Endothelial cell of hepatic sinusoid (primary cell): Measurements from ENCODE around the gene RDM1.

Source experiments
- in situ Hi-C: cut with HindIII; loops from 2 replicates; pipeline ENCODE4 v1.10.0; 2017; ENCODE audit warnings: low sequenced_read_pairs

The RDM1 gene

GRCh38 chr17:35934760-35935159 lies 4.2 kb upstream of the RDM1 start:
- in situ Hi-C loops = no loop called here

GRCh38 chr17:35932586-35932985 lies 2.0 kb upstream of the RDM1 start:
- in situ Hi-C loops = no loop called here

- in situ Hi-C loops = no loop called here
These were observed 1.3 kb upstream of the RDM1 start for GRCh38 chr17:35931794-35932425.

GRCh38 chr17:35927714-35928113 lies 2.9 kb downstream of the RDM1 start:
- in situ Hi-C loops = no loop called here

GRCh38 chr17:35923609-35924114 lies 6.9 kb downstream of the RDM1 start:
- in situ Hi-C loops = no loop called here

- in situ Hi-C loops = no loop called here
These were observed 10.3 kb downstream of the RDM1 start for GRCh38 chr17:35920229-35920628.

GRCh38 chr17:35918665-35919064 lies 11.9 kb downstream of the RDM1 start:
- in situ Hi-C loops = no loop called here

GRCh38 chr17:35917519-35918213 lies 12.9 kb downstream of the RDM1 start:
- in situ Hi-C loops = no loop called here

GRCh38 chr17:35915153-35915964 lies 15.2 kb downstream of the RDM1 start:
- in situ Hi-C loops = no loop called here

- in situ Hi-C loops = no loop called here
These were observed 16.2 kb downstream of the RDM1 start for GRCh38 chr17:35914354-35914753.

GRCh38 chr17:35913609-35914008 lies 17.0 kb downstream of the RDM1 start:
- in situ Hi-C loops = no loop called here

- in situ Hi-C loops = no loop called here
These were observed 17.6 kb downstream of the RDM1 start for GRCh38 chr17:35912942-35913341.

GRCh38 chr17:35912339-35912912 lies 18.1 kb downstream of the RDM1 start:
- in situ Hi-C loops = no loop called here

GRCh38 chr17:35909408-35909807 lies 21.2 kb downstream of the RDM1 start:
- in situ Hi-C loops = no loop called here

GRCh38 chr17:35907691-35908090 lies 22.9 kb downstream of the RDM1 start:
- in situ Hi-C loops = no loop called here

- in situ Hi-C loops = no loop called here
These were observed 23.5 kb downstream of the RDM1 start for GRCh38 chr17:35906926-35907637.

- in situ Hi-C loops = no loop called here
These were observed 24.2 kb downstream of the RDM1 start for GRCh38 chr17:35906191-35906925.

- in situ Hi-C loops = no loop called here
These were observed 27.1 kb downstream of the RDM1 start for GRCh38 chr17:35903451-35903850.

- in situ Hi-C loops = no loop called here
These were observed 28.9 kb downstream of the RDM1 start for GRCh38 chr17:35901631-35902175.
